Right atrium auricular region (tissue), 2 donors: Measurements from ENCODE around the gene RASGRF1. TPM values are rescaled to one million over a fixed set of nuclear protein-coding genes. Genes with fewer than 3 reads are reported as not detected.
"Not testable (repeated sequence)": the region's sequence is repeated elsewhere in the genome, so short reads cannot be mapped to it uniquely, and the experiment has no call there.

Experiments used
- DNase-seq: peaks from one replicate; pipeline ENCODE4 v3.0.0-alpha.2; 2019; ENCODE audit warnings: low spot score
- H3K27ac ChIP-seq, 2 donors: fragments of 200-600 bp; sonication (generic); 1 replicate in 1 of 2; 2 replicates in 1 of 2; pipeline ENCODE4 v1.5.1; 2016 to 2019
- H3K27me3 ChIP-seq, 2 donors: fragments of 200-600 bp; sonication (generic); one replicate each; pipeline versions ENCODE4 v1.5.1 to v1.6.0; 2017 to 2019
- H3K36me3 ChIP-seq: fragments of 200-600 bp; sonication (generic); one replicate; pipeline ENCODE4 v1.5.1; 2016
- H3K4me1 ChIP-seq, 2 donors: fragments of 200-600 bp; sonication (generic); one replicate each; pipeline versions ENCODE4 v1.5.1 to v1.6.0; 2017 to 2019
- H3K4me3 ChIP-seq, 2 donors: fragments of 200-600 bp; sonication (generic); 1 replicate in 1 of 2; 2 replicates in 1 of 2; pipeline ENCODE4 v1.5.1; 2017 to 2019; ENCODE audit warnings: mild to moderate bottlenecking in 1 of 2, moderate library complexity in 1 of 2
- H3K9me3 ChIP-seq, 2 donors: fragments of 200-600 bp; sonication (generic); one replicate each; pipeline ENCODE4 v1.5.1; 2019
- CTCF ChIP-seq, 2 donors: fragments of 200-600 bp; sonication (generic); IDR thresholded peaks; one replicate each; pipeline ENCODE4 v1.5.1; 2019; ENCODE audit warnings: antibody characterized with exemption in 2 of 2
- total RNA-seq, 2 donors: library from RNA; depleted of rRNA; stranded (reverse); fragments of >200 nt; gene quantifications; one replicate each; pipeline ENCODE4 v1.1.0, GENCODE V29; 2016

RASGRF1 gene
- total RNA-seq, 2 donors from 2014 or later: 1.0 TPM; not detected in 1

GRCh38 chr15:78931439-78932257 lies 158.9 kb downstream of the RASGRF1 start:
- Histone ChIP-seq H3K27me3 (no peaks in the 10 kb centered on the region), H3K27ac (no peak overlapping the region), H3K36me3 (peaks cover 10% of the 10 kb centered on the region), H3K4me1 (peaks cover 0 to 41% of the 10 kb centered on the region in 2 donors), H3K4me3 (no peak overlapping the region), H3K9me3 (no peaks in the 10 kb centered on the region)
- DNase-seq: no peak
- no peak for TF ChIP-seq CTCF (IDR thresholded peaks at IDR 0.05)

GRCh38 chr15:78930577-78931388 lies 159.8 kb downstream of the RASGRF1 start:
- no peak overlapping the region for H3K27ac ChIP-seq
- H3K36me3 ChIP-seq: peaks cover 18% of the 10 kb centered on the region
- H3K27me3 ChIP-seq: no peaks in the 10 kb centered on the region
- H3K4me1 ChIP-seq: peaks cover 0 to 35% of the 10 kb centered on the region in 2 donors
- TF ChIP-seq CTCF (IDR thresholded peaks at IDR 0.05): no peak
- no peak overlapping the region for H3K4me3 ChIP-seq
- DNase-seq: no peak
- H3K9me3 ChIP-seq: no peaks in the 10 kb centered on the region

- Histone ChIP-seq H3K9me3 (no peaks in the 10 kb centered on the region), H3K27me3 (no peaks in the 10 kb centered on the region), H3K4me1 (peaks cover 0 to 33% of the 10 kb centered on the region in 2 donors), H3K4me3 (no peak overlapping the region), H3K36me3 (peaks cover 22% of the 10 kb centered on the region), H3K27ac (no peak overlapping the region)
- DNase-seq: no peak
- TF ChIP-seq CTCF (IDR thresholded peaks at IDR 0.05): no peak
Measured at GRCh38 chr15:78929536-78930264, 160.9 kb downstream of the RASGRF1 start.

GRCh38 chr15:78928616-78929093 lies 161.9 kb downstream of the RASGRF1 start:
- no peaks in the 10 kb centered on the region for H3K27me3 ChIP-seq
- H3K4me1 ChIP-seq: peaks cover 0 to 23% of the 10 kb centered on the region in 2 donors
- H3K36me3 ChIP-seq: peaks cover 31% of the 10 kb centered on the region
- TF ChIP-seq CTCF (IDR thresholded peaks at IDR 0.05): no peak
- H3K9me3 ChIP-seq: no peaks in the 10 kb centered on the region
- no peak overlapping the region for H3K27ac ChIP-seq
- DNase-seq: no peak
- H3K4me3 ChIP-seq: no peak overlapping the region

GRCh38 chr15:78928176-78928575 lies 162.4 kb downstream of the RASGRF1 start:
- not testable (repeated sequence) for H3K27ac ChIP-seq, DNase-seq, H3K4me3 ChIP-seq, H3K9me3 ChIP-seq, H3K27me3 ChIP-seq
- peaks cover 36% of the 10 kb centered on the region for H3K36me3 ChIP-seq
- H3K4me1 ChIP-seq: peaks cover 0 to 19% of the 10 kb centered on the region in 2 donors
